A673 (cell line): ENCODE data around the gene PDCD11.

ENCODE experiments used
- CTCF ChIP-seq: fragments of 300-800, 200-600 bp; sonication (generic); conservative IDR thresholded peaks from 2 replicates; pipeline ENCODE4 v1.5.1; 2017; ENCODE audit warnings: low read depth, mild to moderate bottlenecking, antibody characterized with exemption, low read length, moderate library complexity, mixed read lengths
- EZH2 ChIP-seq: fragments of 200-600 bp; sonication (generic); IDR thresholded peaks from 2 replicates; pipeline ENCODE4 v1.6.1; 2017; ENCODE audit warnings: borderline replicate concordance, low read depth, mild to moderate bottlenecking, mixed read lengths, antibody characterized with exemption, low read length; ENCODE audit not compliant: poor library complexity, severe bottlenecking

- TF ChIP-seq CTCF, result no peak
- TF ChIP-seq EZH2, result no peak
Observed at GRCh38 chr10:103451091-103451813, 54.8 kb downstream of the PDCD11 start.
